ENCODE results near the gene FBN2.

DNA sequence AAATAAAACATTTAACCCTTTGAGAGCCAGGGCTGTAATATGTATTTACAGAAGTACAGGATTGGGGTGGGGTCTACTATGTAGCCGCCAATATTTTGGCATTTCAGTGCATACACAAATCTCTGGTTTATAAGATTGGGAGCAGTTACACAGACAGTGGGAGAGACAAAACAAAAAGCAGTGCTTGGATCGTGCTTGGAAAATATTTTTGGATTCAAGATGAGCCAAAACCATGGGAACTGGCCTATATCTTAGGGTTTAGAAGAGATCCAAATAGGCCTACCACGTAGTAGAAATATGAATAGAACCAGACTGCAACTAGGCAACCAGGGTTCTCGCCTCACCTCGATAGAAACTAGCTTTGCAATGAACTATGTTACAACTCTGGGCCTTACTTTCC is 284.9 kb downstream of the FBN2 start:
- TF ChIP-seq EZH2 (IDR thresholded peaks at IDR 0.05; ENCODE audit: insufficient read depth, poor library complexity, severe bottlenecking) (no peak), EZH2phosphoT487 (IDR thresholded peaks at IDR 0.05; ENCODE audit: insufficient read depth, low read depth) (no peak)
